Measurements from ENCODE around the gene ANKEF1.

DNA sequence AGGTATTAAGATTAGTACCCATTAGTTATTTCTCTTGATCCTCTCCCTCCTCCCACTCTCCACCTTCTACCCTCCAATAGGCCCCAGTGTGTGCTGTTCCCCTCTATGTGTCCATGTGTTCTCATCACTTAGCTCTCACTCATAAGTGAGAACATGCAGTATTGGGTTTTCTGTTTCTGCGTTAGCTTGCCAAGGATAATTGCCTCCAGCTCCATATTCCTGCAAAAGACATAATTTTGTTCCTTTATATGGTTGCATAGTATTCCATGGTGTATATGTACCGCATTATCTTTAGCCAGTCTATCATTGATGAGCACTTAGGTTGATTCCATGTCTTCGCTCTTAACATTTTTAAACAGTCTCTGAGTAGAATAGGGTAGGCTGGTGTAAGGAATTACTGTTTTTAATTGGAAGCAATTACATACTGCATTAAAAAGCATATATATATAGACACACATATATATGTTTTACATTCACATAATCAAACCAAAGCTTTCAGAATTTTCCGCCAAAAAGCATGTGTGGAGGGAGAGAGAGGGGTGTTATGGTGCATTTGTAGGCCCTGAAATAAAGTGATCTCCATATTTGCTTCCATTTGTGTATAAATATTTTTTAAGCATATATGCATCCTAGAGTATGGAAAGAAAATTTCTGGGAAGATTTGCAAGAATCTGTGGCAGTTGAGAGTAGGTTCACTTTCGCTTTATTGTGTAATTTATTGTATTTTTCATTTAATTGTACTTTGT is 709 bp upstream of the ANKEF1 start:
- TF ChIP-seq, protein P1, sequence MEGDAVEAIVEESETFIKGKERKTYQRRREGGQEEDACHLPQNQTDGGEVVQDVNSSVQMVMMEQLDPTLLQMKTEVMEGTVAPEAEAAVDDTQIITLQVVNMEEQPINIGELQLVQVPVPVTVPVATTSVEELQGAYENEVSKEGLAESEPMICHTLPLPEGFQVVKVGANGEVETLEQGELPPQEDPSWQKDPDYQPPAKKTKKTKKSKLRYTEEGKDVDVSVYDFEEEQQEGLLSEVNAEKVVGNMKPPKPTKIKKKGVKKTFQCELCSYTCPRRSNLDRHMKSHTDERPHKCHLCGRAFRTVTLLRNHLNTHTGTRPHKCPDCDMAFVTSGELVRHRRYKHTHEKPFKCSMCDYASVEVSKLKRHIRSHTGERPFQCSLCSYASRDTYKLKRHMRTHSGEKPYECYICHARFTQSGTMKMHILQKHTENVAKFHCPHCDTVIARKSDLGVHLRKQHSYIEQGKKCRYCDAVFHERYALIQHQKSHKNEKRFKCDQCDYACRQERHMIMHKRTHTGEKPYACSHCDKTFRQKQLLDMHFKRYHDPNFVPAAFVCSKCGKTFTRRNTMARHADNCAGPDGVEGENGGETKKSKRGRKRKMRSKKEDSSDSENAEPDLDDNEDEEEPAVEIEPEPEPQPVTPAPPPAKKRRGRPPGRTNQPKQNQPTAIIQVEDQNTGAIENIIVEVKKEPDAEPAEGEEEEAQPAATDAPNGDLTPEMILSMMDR (IDR thresholded peaks at IDR 0.05) = no peak
- TF ChIP-seq POLR2A (IDR thresholded peaks at IDR 0.05) = no peak

Data from thyroid gland (tissue), 4 donors.